Measurements from ENCODE around the gene IFRD1.
A peak's percentile ranks its signal among the peaks of the same experiment; 100 is the strongest.
"Not testable (repeated sequence)": the region's sequence is repeated elsewhere in the genome, so short reads cannot be mapped to it uniquely, and the experiment has no call there.

The IFRD1 gene

DNA sequence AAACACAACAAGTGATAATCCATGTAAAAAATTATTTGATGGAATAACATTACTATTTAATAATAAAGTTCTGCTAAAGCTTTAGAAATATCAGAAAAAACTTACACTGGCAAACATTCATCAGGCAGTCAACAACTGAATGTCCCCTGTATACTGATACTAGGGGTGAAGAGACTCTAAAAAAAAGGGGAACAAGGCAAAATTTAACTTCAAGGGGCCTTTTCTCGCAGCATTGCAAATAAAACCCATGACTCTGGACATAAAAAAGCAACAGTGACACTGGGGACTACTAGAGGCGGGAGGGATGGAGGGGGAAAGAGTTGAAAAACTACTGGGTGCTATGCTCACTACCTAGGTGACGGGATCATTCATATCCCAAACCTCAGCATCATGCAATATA lies 5.8 kb upstream of the IFRD1 start:
- DNase-seq (ENCODE audit: low read depth), result no peak

DNA sequence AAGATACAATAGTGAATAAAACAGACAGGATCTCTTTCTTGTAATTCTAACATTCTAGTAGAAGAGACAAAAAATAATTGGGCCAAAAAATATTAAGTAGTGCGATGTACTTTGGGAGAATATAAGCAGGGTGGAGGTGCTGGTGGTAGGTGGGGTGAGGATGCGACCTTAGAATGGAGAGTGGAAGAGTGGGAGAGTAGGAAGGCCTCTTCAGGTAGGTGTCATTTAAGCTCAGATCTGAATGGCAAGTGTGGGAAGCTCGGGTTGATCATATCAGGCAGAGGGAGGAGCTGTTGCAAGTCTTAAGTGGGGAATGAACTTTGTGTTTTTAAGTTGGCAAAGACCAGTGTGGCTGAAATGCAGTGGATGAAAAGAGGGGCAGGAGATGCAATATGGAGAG lies 3.8 kb upstream of the IFRD1 start:
- DNase-seq (ENCODE audit: low read depth), result no peak

DNA sequence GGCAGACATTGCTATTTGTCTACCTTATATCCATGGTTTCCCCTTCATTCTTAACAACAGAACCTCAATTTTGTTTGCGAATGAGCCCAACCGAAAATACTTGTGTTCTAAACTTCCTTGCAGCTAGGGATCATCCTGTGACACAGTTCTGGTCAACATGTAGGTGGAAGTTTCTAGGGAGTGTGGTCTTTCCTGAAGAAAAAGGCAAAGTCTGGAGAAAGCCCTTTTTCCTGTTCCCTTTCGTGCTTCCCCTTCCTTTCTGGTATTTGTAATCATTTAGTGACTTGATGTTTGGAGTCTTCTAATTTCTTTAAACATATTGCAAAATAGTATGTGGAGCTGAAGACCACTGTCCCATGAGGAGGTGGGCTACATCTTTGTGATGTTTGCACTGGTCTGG lies 2.9 kb upstream of the IFRD1 start:
- no peak for DNase-seq (ENCODE audit: low read depth)

DNA sequence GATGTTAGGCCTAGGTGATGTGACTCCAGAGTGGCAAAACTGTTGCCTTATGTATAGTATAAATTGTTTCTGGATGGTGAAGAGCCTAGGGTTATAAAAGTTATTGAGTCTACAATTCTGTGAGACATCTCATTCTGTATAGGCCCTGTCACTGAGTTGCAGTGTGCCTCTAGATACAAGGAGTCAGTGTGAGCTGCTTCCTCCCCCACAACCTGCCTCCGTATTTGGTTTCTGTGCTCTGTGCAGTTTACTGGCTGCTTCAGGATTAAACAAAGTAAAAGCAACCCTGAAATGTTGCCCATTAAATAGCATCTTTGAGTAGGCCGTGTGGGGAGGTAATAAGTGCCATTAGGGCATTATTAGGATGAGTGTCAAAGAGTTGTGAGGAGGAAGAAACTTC lies 1.9 kb upstream of the IFRD1 start:
- DNase-seq (ENCODE audit: low read depth), result no peak

DNA sequence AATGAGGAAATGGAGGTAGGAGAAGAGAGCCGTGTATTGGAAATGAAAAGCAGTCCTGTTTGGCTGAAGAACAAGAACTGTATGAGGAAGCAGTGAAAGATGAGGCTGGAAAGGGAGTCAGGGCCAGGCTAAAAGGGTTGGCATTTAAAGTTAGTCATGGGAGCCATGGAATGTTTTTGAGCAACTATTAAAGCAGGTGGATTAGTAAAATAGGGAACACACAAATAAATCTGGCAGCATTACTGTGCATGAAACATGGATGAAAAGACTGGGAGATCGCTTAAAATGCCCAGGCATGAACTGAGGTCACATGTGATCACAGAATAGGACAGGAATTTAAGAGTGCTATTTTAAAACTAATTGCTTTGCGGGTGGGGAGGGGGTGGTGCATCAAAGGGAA lies 1.4 kb upstream of the IFRD1 start:
- peak; percentile 45 for DNase-seq (ENCODE audit: low read depth)

DNA sequence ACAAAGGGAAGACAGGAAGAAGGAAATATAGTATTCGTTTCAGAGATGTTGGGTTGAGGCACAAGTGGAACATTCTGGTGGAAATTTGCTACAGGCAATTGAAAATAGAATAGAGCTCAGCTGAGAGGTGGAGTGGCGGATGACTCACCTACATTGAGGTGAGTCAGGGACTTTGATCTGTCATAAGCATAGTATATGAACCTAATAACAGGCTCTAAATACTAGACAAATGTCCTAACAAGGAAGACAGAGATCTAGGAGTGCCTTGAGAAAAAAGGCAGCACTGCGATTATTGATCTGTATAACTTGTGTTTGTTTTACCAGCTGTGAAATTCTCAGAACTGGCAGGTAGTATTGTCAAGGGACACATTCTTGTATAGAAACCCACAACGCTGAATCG lies 907 bp upstream of the IFRD1 start:
- peak; percentile 41 for DNase-seq (ENCODE audit: low read depth)

DNA sequence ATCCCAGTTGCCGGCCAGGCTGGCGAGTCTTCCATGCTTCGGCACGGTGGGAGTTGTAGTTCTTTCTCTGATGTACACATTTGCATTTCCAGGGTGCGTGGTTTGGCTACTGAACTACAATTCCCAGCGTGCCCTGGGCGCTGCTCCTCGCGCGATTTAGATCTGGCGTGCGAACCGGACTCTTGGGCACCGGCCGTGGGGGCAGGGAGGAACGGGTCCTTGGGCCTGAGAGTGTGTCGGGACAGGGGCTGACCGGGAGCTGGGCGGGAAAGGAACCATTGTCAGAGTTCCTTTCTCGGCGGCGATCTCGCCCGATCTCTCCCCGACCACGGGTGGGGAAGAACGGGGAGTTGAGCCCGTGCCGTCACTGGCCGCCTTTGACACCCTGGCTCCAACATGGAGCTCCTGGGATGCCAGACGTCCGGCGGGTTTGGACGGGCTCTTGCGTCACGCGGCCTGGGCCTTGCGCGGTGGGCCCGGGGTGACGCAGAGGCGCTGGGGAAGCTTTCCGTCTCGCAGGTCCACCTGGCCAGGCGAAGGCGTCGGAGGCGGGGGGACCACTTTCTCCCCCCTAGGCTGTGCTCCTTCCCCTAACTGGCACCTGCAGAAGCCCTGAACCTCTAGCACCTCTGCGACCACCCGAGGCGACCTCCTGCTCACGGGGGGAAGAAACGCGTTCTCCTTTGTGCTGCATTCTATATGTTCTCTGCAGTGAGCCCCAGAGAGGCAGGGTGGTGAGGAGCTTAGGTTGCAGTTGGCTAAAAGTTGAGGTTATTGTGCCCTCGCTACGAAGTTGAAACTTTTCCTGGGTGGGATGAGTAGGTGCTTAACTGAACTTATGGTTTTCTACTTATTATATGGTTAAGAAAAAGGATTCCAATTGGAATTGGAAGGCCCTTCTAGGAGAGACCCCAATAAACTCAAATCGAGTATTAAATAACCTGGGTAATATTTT lies 824 bp downstream of the IFRD1 start:
- peak; percentile 96 for DNase-seq (ENCODE audit: low read depth)

DNA sequence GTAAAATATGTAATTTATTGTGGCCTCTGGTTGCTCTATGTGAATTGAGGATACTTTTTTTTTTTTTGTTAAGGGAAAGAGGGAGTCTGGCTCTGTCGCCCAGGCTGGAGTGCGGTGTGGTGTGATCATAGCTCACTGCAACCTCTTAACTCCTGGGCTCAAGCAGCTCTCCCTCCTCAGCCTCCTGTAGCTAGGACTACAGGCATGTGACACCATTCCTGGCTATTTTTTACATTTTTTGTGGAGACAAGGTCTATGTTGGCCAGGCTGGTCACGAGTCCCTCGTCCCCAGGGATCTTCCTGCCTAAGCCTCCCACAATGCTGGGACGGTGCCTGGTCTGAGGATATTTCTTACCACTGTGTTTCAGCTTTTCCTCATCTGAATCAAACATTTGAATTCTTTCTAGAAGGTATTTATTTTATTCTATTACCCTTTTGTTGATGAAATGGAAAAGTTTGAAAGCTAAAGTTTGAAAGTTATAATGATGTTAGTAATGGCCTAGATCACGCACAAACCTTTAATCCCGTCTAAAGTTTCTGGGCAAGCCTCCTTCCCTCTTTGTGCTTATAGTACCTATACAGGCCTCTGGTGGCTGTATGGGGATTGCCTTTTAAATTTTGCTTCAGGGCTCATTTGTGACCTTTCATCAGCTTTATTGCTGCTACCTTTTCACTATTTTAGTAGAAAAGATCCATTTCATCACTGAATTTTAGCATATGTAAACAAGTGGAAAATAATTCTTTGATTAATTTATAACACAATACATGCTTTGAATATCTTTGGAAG lies 2.0 kb downstream of the IFRD1 start:
- peak; percentile 41 for DNase-seq (ENCODE audit: low read depth)

DNA sequence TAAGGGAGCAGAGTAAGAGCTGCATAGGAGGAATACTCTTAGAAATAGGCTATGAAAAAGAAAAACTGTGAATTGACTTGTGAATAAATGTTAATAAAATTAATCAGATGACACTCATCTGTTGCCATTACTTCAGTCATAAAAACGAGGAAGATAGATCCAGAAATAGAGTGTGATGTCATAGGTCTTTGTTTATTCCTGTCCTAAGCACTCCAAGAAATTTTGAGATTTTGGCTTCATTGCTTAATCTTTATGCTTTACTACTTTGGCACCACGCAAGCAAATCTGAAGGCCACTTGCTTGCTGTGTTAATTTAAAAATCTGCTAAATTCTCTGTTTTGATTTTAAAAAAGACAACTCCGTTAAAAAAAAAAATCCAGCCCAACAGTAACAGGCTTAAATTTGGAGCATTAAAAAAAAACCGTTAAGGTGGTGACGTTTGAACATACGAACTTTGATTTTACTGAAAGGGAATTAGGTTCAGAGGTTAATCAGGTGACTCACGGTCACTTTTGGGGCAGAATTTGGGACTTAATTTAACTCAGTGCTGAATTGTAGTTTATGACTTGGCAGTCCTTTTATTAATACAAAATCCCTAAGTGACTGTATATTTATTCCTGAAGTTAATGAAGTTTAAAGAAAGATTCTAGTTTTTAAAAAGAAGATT lies 3.4 kb downstream of the IFRD1 start:
- peak; percentile 66 for DNase-seq (ENCODE audit: low read depth)

DNA sequence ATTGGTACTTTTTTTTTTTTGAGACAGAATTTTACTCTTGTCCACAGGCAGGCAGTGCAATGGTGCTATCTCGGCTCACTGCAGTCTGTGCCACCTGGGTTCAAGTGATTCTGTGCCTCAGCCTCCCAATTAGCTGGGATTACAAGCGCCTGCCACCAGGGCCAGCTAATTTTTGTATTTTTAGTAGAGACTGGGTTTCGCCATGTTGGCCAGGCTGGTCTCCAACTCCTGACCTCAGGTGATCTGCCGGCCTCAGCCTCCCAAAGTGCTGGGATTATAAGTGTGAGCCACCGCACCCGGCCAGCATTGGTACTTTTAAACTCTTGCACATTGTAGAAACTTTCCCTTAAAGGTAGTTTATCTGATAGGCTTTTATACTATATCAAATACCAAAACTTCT lies 3.9 kb downstream of the IFRD1 start:
- DNase-seq (ENCODE audit: low read depth), result not testable (repeated sequence)

DNA sequence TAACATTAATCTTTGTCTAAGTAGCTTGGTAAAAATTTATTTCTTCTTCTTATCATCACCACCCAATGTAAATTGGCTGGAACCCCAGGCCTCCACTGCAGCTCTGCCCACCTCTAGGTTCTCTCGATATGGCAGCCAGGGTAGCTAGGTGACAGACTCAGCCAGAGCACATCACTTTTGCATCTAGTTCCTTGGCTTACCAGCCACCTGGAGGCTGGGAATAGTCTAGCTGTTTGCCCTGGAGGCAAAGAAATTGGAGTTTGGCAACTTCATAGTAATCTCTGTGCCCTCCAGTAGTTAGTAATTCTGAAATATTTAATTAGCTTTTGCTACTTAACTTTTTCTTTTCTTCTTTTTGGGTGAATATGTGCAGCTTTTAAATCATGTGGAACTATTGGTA lies 9.4 kb downstream of the IFRD1 start:
- DNase-seq (ENCODE audit: low read depth), result no peak

DNA sequence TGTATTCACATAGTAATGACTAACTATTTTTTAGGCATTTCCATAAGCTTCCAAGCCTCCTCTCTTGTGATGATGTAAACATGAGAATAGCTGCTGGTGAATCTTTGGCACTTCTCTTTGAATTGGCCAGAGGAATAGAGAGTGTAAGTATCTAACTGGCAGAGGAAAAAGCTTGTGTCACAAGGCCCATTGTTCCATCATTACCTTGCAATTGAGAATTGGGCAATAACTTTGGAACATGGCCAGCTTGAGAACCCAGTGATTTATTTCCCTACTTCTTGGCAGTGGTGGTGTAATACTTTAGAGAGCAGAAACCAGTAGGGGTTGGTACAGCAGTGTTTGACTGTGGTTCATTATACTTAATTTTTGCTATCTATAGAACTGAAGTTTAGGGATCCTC lies 12.0 kb downstream of the IFRD1 start:
- DNase-seq (ENCODE audit: low read depth), result peak; percentile 96

DNA sequence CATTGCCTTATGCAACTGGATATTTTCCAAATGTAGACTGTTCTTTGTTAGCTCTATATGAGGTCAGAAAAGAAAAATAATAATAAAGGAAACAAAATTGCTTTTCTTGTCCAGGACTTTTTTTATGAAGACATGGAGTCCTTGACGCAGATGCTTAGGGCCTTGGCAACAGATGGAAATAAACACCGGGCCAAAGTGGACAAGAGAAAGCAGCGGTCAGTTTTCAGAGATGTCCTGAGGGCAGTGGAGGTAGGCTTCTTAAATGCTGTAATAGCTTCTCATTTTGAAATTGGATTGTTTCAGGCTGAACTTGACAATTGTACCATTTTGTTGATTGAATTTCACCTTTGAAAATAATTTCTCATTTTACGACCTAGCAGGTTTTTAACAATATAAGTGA lies 17.6 kb downstream of the IFRD1 start:
- no peak for DNase-seq (ENCODE audit: low read depth)

DNA sequence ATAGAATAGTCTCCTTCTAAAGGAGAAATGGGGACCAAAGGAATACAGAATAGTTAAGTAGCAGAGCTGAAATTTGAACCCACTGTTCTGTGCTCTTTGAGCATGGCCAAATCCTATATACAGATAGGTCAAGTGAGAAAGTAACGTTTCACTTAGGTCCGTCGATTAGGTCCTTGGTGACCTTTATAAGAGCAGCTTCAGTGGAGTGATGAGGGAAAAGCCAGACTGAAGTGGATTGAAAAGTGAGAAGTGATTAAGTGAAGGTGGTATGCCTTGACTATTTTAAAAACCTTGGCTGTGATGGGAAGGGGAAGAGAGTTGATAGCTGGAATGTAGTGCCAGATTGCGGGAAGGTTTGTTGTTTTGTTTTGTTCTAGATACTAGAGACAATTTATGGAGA lies 19.9 kb downstream of the IFRD1 start:
- no peak for DNase-seq (ENCODE audit: low read depth)

DNA sequence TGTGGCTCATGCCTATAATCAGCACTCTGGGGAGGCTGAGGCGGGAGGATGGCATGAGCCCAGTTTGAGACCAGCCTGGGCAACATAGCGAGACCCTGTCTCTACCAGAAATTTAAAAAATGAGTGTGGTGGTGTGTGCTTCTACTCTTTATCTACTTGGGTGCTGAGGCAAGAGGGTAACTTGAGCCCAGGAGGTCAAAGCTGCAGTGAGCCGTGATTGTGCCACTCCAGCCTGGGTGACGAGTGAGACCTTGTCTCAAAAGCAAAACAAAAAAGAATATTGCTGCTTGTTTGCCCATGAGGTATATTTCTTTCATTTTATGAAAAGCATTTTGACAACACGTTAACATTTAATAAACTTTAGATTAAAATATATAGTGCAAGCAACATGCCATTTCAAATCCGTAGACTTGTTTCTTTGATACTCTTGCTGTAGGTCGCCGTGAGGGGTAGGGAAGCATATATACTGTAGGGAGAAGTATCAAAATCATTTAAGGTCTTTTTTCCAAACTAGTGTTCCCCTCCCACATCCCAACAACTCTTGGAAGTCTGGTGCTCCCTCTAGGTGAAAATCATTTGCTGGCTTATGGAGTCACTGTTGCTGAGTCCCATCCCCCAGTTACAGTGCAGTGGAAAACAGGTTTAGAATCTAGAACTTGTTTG lies 26.3 kb downstream of the IFRD1 start:
- no peak for DNase-seq (ENCODE audit: low read depth)

DNA sequence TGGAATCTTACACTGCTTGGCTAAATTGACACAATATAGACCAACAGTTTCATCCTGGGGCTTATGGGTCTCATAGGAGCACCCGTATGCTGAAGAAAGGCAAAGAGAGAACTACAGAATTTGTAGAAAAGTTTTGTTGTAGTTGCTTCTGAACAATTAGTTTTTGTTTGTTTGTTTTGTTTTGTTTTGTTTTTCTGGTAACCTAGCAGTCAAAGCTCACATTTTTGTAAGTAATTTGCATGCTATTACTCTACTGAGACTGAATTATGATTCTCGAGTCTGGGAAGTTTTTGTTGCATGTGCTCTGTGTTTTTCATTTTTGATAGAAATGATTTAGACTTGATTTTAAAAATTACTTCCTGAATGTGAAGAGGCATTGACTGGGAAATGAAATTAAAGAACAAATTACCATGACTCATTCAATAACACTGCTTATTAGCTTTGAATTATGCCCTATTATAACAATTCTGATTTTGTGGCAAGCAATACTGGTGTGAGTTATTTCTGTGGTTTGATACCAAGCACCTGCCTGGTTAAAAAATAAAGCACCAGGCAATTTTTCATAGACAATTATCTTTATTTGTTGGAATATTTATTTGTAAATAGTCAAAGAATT lies 31.0 kb downstream of the IFRD1 start:
- no peak for DNase-seq (ENCODE audit: low read depth)

DNA sequence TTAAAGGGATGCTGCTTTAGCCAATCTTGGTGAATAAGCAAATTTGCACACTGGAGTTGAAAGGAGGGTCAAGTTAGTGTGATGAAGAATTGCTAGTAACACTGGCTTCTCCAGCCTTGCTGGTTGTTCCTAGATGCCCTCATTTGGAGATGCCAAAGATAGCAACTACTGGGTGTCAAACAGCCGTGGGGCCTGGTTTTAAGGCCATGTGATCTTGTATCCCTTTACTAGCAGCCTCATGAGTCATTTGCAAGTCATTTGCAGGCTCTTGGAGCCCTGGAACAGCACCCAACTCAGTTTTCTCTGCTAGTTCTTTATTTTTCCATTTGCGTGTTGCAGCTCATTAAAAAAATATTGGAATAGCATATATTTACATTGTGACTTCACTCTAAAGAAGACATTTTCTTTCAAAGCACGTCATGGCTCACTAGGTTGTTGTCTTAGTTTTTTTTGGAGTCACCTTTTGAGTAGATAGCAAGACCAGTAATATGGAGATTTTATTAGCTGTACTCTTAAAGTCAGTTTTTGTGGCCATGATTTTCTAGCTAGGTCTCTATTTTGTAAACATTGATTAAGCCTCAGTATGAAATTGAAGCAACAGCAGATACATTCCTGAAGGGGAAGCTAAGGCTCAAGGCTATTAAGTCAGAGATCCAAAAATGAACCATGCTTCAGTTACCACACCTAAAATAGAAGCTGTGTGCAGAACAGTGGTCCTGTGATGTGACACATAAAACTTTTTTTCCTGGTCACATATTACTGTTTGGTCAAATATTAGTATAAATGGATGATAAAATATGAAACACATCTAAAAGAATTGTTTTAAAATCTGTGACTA lies 31.8 kb downstream of the IFRD1 start:
- DNase-seq (ENCODE audit: low read depth), result peak; percentile 87

DNA sequence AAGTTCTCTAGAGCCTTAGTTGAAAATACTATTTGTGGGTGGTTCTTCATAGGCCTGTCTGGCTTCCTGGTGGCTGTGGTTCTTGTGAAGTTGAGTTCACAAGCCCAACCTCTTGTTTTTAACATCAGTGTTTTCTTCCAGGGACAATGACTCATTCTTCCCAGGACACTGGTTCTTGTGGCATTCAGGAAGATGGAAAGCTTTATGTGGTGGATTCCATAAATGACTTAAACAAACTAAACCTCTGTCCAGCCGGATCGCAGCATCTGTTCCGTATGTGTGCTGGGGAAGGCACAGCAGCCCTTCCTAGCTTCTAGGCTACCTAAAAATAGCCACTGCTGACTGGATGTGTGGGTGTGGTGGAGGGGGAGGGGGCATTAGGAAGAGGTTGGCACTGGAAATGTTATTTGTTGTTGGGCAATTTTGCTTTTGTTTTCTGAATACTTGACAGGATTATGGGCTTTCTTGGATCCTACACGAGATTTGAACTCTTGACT lies 34.5 kb downstream of the IFRD1 start:
- peak; percentile 89 for DNase-seq (ENCODE audit: low read depth)

DNA sequence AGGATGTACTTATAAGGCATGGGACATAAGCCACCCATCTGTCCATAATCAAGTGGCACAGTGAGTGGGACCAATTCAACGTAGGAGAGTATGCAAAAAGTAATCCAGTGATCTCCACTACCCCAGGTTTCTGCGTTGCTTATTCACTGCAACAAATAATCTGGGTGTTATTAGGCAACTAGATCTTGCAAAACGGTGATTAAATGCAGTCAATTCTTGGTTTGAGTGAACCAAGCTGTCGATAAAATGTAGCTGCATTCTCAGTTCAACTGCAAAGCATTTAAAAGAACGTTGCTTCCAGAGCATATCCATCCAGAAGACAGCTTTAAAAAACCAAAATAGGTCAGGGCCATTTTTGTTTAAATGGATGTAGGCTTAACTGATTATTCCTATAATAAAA lies 35.5 kb downstream of the IFRD1 start:
- no peak for DNase-seq (ENCODE audit: low read depth)

DNA sequence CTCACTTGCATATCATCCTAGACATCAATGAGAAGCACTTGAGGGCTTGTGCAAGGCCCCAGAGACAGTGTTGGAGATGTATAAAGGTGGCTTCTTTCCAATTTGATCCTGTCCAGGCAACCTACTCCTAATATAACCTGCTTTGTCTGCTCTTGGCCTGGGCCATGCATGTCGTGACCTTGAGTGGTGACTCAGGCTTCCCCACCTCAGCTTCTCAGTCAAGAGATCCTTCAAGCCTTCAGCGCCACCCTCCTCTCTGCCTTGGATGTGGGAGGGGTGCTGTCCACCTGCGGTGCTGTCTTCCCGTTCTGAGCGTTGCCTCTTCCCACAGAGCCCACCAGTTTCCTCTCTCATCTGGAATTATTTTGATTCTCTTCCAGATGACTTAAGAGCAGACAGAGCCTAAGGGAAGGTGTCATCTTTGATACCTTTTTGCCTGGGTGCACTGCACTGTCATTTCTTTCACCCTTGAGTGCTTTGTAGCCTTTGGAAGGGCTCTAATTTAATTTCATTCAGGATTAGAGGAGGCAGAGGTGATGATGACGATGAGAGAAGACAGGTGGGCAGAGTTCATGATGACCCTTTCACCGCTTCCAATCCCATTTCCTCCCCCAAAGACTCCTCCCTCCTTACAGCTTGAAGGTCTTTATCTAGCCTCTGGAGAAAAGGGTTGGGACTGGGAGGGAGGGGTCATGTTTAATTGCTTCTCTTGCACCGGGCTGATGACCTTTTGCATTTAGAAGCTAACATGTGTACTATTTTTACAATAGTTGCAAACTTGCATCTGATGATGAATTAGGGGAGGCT lies 37.4 kb downstream of the IFRD1 start:
- no peak for DNase-seq (ENCODE audit: low read depth)
